Tibial nerve (tissue), 3 donors: ENCODE data around the gene ASCL5.

Experiments
- CTCF ChIP-seq, 5 experiments: fragments of 200-600 bp in 3 of 5; fragments of 450-650 bp in 2 of 5; sonication (generic) in 3 of 5; IDR thresholded peaks; one replicate each; pipeline ENCODE4 v1.5.1; 2016 to 2019; ENCODE audit warnings: antibody characterized with exemption in 5 of 5, mild to moderate bottlenecking in 3 of 5, moderate library complexity in 2 of 5
- POLR2A ChIP-seq, 2 donors: fragments of 450-650 bp; IDR thresholded peaks; one replicate each; pipeline ENCODE4 v1.6.1; 2017; ENCODE audit warnings: antibody characterized with exemption in 2 of 2, mild to moderate bottlenecking in 2 of 2, moderate library complexity in 2 of 2

- no peak for TF ChIP-seq CTCF (IDR thresholded peaks at IDR 0.05)
- TF ChIP-seq POLR2A (IDR thresholded peaks at IDR 0.05), result peak in 1 of 2 donors; percentile 63
Observed at GRCh38 chr1:201154389-201155165, 27.6 kb upstream of the ASCL5 start, which contains the start of gene TMEM9.
